NCI-H2171 (cell line): Measurements from ENCODE around the gene DNAI2.

Experiments
- DNase-seq: peaks from one replicate; lab custom pipeline; 2025; lab: John Stamatoyannopoulos, UW

DNAI2 gene

DNA sequence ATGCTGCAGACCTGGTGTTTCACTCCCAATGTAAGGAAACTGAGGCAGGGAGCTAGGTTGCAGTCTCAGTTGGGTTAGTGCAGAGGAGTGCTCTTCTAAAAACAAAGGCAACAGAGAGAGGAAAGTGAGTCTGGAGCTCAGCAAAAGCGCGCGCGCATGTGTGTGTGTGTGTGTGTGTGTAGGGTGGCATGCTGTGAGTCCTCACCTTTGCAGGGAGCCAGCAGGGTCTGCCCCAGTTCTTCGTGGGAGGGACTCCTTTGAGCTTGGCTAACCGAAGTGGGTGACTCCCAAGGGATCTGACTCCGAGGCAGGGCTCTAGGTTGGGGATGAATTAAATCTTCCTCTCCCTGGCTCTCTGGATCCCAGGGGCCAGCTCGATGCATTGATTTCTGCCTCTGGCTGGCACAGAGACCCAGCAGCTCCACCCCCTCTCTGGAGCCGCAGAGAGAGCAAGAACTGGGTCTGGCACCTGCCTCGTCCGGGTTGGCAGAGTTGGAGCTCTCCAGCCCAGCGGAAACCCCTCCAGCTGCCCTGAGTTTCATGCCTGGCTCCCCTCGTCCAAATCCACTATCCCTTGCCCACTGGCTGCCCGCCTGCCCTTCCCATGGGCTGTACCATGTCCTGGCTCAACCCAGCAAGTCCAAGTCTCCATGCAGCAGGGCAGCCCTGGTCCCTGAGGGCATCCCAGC is 88.9 kb downstream of the DNAI2 start:
- peak; percentile 56 for DNase-seq
